ENCODE data around the gene PLA2G2D.

PLA2G2D gene

DNA sequence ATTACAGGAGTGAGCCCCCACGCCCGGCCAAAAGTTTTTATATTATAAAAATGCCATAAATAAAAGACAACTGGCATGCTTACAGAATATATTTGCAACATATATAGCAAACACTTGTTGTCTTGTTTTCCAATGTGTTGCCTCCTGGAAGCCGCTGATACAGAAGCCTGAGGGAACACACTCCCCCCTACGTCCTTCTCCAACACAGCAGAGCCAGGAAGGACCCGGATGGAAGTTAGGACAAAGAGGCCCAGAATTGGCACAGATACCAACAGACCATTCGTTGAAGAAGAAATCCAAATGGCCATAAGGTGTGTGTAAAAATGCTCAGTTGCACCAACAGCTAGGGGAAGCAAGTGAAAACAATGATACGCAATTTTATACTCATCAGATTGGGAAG, 50.6 kb downstream of the PLA2G2D start:
- DNase-seq (ENCODE audit: low read depth, low spot score) = no peak

DNA sequence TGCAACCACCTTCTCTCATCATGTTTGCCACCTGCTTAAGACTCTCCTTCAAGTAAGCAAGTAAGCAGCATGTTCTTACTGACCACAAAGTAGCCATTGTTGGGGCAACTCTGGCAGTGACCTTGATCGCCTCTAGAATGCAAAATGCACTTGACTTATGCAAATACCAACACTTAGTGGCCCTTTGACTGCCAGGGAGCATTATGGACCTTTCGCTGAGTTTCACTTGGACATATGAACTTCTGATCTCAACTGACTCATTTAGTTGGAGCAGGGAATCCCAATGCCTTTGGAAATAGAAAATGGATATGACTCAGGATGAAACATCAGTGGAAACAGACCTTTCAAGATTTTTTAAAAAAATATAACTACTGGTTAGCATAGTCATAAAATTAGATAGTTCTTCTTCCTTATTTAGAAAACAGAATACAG, 55.5 kb downstream of the PLA2G2D start:
- no peak for DNase-seq (ENCODE audit: low read depth, low spot score)

Data from iPS DF 19.7 (cell line).